HG03064 (cell line): ENCODE measurements around the gene GPR137B.

Experiments used
- ATAC-seq: cut with Tn5 transposase; IDR thresholded peaks from one replicate; pipeline ENCODE4 v1.9.1; 2021; ENCODE audit warnings: low read depth; ENCODE audit not compliant: unreplicated experiment

The GPR137B gene

GRCh38 chr1:236242568-236242967 lies 100.2 kb downstream of the GPR137B start:
- ATAC-seq = no peak

GRCh38 chr1:236247286-236247685 lies 104.9 kb downstream of the GPR137B start:
- ATAC-seq = no peak

- no peak for ATAC-seq
Observed at GRCh38 chr1:236251587-236251986, 109.2 kb downstream of the GPR137B start.

DNA sequence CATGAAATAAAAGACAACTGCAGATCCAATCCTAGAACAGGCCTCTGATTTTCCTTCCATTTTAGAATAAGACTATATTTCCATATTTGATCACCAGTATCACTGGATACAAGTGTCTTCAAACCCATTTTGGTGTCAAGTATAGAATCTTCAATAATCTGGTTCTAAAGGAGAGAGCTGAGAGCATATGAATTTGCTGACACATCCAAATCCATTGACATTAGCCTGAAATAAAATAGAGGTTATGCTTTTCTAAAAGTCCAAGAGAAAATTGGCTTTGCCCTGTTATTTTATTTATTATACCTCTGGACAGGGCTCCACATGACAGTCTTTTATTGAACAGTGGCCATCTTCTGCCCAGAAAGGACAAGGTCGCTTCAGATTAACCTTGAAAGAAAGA lies 110.8 kb downstream of the GPR137B start:
- ATAC-seq = no peak

DNA sequence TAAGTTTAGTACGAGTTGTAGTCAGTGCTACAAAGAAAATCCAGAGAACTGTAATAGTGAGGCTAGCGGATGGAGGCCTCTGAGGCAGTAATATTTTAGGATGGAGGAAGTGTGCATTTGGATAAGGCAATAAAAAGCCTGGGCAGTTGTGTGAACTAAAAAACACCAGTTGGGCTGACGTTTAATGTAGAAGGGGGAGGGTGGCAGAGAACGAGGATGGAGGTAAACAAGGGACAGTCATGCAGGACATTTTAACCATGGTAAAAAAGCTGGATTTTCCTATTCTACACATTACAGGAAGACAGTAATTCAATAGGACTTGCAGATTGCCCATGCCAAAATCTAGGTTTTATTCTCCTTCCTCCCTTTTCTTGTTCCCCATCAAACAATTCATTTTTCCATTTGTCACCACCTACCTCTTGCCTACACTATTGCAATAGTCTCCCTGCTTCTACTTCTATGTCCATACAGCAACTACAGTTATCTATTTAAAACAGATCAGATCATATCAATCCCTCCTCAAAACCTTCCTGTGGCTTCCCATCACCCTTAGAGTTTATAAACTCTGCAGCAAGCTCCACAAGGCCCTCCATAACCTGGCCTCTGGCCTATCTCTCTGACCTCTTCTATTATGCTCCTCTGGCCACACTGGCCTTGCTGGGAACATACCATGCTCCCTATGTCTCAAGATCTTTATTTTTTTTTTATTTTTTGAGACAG lies 111.7 kb downstream of the GPR137B start:
- ATAC-seq = no peak

- no peak for ATAC-seq
Observed at GRCh38 chr1:236257216-236257615, 114.9 kb downstream of the GPR137B start.

DNA sequence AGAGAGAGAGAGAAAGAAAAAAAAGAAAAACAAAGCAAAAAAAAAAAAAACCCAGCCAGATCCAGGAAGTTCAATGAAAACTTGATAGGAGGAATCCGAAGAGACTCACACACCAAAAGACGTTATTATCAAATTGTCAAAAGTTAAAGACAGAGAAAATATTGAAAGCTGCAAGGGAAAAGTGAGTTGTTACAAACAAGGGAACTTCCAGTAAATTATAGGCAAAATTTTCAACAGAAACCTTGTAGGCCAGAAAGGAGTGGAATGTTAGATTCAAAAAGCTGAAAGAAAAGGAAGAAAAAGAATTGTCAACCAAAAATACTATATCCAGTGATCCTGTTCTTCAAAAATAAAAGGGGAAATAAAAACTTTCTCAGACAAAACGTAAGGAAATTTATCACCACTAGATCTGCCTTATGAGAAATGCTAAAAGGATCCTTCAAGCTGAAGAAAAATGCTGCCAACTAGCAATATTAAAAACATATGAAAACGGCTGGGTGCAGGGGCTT lies 115.8 kb downstream of the GPR137B start:
- ATAC-seq = no peak
